GM12873 (cell line): Measurements from ENCODE around the gene RPS6KA5.

Source experiments
- CTCF ChIP-seq: IDR thresholded peaks from 2 replicates; pipeline ENCODE4 v1.5.1; 2012; ENCODE audit warnings: low read depth, mild to moderate bottlenecking, moderate library complexity, low read length, control low read depth; ENCODE audit not compliant: insufficient read depth; ENCODE audit errors: missing control alignments

The RPS6KA5 gene

DNA sequence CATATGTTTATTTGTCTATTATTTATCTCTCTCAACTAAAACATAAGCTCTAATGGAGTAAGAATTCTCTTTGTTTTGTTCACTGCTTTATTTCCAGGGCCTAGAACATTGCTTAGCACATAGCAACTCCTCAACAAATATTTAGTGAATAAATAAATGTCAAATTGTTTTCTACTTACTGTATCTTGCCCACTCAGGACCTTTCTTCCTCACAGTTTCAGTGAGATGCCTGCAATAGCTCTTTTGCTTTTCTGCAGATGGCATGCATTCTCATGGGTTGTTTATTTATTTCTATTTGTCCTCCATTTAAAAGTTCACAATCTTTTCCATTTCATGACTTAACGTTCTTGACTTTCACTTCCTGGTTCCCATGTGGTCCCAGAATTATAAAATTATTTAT, 149.3 kb downstream of the RPS6KA5 start:
- no peak for TF ChIP-seq CTCF

DNA sequence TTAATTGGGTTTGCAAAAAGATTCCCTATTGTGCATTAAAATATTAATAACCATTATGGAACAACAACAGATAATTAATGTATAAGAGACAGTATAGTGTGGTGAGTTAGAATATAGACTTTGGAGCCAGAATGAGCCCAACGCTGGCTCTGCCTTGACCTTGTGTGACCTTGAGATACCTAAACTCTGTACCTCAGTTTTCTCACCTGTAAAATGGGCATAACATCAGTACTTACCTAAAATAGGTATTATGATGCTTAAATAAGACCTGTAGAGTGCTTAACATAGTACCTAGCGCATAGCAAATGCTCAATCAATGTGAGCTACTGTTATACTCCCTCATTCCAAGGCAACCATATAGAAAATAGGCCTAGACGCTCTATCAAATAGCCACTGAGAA, 153.3 kb downstream of the RPS6KA5 start:
- TF ChIP-seq CTCF = no peak

DNA sequence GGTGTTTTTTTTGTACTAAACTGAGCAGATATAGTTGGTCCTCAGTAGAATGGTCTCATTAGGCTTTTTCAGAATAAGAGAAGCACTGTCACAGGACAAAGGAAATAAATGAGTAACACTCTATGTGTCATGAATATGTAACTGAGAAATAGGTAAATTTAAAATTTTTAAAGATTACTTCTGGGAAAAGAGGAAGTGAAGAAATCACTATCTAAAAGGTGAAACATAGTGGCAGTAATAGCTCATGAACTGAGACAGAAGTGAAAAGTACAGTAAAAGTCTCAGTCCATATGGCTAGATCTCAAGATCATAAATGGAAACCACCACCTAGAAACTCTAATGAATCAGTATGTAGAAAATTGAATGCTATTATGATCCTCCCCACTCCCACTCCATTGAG, 154.9 kb downstream of the RPS6KA5 start:
- TF ChIP-seq CTCF = no peak

- TF ChIP-seq CTCF = peak; percentile 68
Observed at GRCh38 chr14:90903101-90903500, 157.3 kb downstream of the RPS6KA5 start.

DNA sequence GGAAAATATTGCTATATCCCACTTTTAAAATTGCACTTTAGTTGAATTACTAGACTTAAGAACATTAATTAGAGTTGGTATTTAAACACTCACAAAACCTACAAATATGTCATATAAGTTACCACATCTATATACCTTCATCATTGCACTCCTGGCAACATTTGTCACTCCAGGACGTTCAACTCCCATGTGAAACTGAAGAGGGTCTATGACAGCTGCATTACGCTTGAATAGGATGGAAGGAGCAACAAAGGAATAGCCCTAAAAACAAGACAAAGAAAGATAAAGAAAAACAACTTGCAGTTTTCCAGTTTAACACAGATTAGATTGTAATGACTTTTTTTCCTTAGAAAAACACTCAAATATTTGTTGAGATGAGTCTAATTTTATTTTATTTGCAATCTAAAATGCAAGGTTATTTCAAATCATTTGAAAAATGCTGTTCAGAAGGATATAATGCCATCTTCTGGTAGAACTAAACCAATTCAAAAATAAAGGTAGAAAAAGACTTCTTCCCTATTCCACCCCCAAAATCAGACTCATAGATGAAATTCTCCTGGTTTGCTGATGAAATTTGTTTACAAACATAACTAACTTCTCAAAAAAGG, 159.9 kb downstream of the RPS6KA5 start:
- TF ChIP-seq CTCF = no peak

- no peak for TF ChIP-seq CTCF
Observed at GRCh38 chr14:90897022-90897421, 163.4 kb downstream of the RPS6KA5 start.

- no peak for TF ChIP-seq CTCF
Observed at GRCh38 chr14:90894241-90894640, 166.2 kb downstream of the RPS6KA5 start.
